ENCODE measurements around the gene PRRG3.

PRRG3 gene

DNA sequence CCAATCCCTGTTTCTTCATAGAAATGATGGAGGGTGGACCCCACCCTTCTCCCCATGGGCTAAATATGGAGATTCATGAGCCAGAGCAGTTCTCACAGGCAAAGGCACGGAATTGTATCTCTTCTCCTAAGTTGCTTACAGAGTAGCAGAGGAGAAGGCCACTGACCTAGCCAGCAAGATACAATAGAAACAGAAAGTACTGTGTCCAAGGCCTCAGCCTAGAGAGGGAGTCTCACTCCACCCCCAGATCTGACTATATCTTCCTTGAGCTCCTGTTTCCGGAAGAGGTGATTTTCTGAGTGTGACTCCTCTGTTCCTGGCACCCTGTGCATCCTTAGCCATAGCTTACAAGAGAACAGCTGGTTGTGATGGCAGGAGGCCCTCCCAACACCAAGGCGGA, 20.5 kb downstream of the PRRG3 start, which contains the start of gene FATE1:
Gene FATE1 (plus strand): TSS at position 284 of the 400 bp plus-strand sequence. CDS start 85 bp downstream, at position 369.
- H2AFZ ChIP-seq (ENCODE audit: low read depth, low read length) = no peak within 1 kb of the TSS

GRCh38 chrX:151722241-151722846, 27.1 kb downstream of the PRRG3 start:
- Histone ChIP-seq H3K4ac (ENCODE audit: low read depth in 1 of 2, low read length in 2 of 2) (no peak overlapping the region), H4K91ac (ENCODE audit: low read length) (no peak overlapping the region), H3K9me3 (ENCODE audit: control insufficient read depth, low read length) (no peaks in the 10 kb centered on the region), H3K4me1 (ENCODE audit: control insufficient read depth, insufficient read depth, low read depth, low read length) (no peaks in the 10 kb centered on the region), H3K27me3 (ENCODE audit: control insufficient read depth in 1 of 2, insufficient read depth in 1 of 2, low read length in 2 of 2) (peaks cover 0 to 54% of the 10 kb centered on the region in 2 experiments), H2BK12ac (ENCODE audit: low read length in 2 of 2) (no peak overlapping the region), H3K23ac (ENCODE audit: low read length in 2 of 2) (no peak overlapping the region), H3K36me3 (ENCODE audit: control insufficient read depth in 1 of 2, insufficient read depth in 2 of 2, low read depth in 1 of 2, low read length in 2 of 2) (no peaks in the 10 kb centered on the region), H2AK5ac (ENCODE audit: low read length, severe bottlenecking) (no peak overlapping the region), H2BK5ac (ENCODE audit: low read depth, low read length, poor library complexity, severe bottlenecking) (no peak overlapping the region), H4K8ac (ENCODE audit: low read length) (no peak overlapping the region), H2BK15ac (ENCODE audit: low read depth, poor library complexity, severe bottlenecking) (no peak overlapping the region), H3K14ac (ENCODE audit: low read length in 2 of 2) (no peak overlapping the region), H3K4me3 (ENCODE audit: insufficient read depth in 1 of 2, low read depth in 1 of 2, low read length in 2 of 2) (no peak overlapping the region), H2AFZ (ENCODE audit: low read depth, low read length) (no peak overlapping the region), H3K27ac (ENCODE audit: low read length, poor library complexity, severe bottlenecking) (no peak overlapping the region), H2BK120ac (ENCODE audit: low read depth, low read length) (no peak overlapping the region), H3K9ac (ENCODE audit: low read length) (no peak overlapping the region), H3K4me2 (ENCODE audit: low read length, poor library complexity, severe bottlenecking) (no peak overlapping the region), H3K79me1 (replicated peaks; ENCODE audit: low read length, poor library complexity, severe bottlenecking) (no peaks in the 10 kb centered on the region), H3K18ac (ENCODE audit: low read depth in 1 of 2, low read length in 2 of 2) (no peak overlapping the region)
- WGBS = 17% methylated on average over 17 of the region's 24 CpGs
- DNase-seq = no peak

More for the DNA sequence above, 20.5 kb downstream of the PRRG3 start, which contains the start of gene FATE1:
- Histone ChIP-seq H3K18ac (ENCODE audit: low read depth in 1 of 2, low read length in 2 of 2) (no peak within 1 kb of the TSS), H2BK120ac (ENCODE audit: low read depth, low read length) (no peak within 1 kb of the TSS), H2BK5ac (ENCODE audit: low read depth, low read length, poor library complexity, severe bottlenecking) (no peak within 1 kb of the TSS), H3K4me2 (ENCODE audit: low read length, poor library complexity, severe bottlenecking) (no peak within 1 kb of the TSS), H4K91ac (ENCODE audit: low read length) (no peak within 1 kb of the TSS), H3K23ac (ENCODE audit: low read length in 2 of 2) (no peak within 1 kb of the TSS), H3K9me3 (ENCODE audit: control insufficient read depth, low read length) (no peaks in the 10 kb centered on the region), H3K27me3 (ENCODE audit: control insufficient read depth in 1 of 2, insufficient read depth in 1 of 2, low read length in 2 of 2) (peaks cover 0 to 51% of the 10 kb centered on the region in 2 experiments), H3K4me1 (ENCODE audit: control insufficient read depth, insufficient read depth, low read depth, low read length) (no peaks in the 10 kb centered on the region), H3K79me1 (replicated peaks; ENCODE audit: low read length, poor library complexity, severe bottlenecking) (no peaks in the 10 kb centered on the region), H2BK12ac (ENCODE audit: low read length in 2 of 2) (no peak within 1 kb of the TSS), H3K9ac (ENCODE audit: low read length) (no peak within 1 kb of the TSS), H2BK15ac (ENCODE audit: low read depth, poor library complexity, severe bottlenecking) (no peak within 1 kb of the TSS), H3K36me3 (ENCODE audit: control insufficient read depth in 1 of 2, insufficient read depth in 2 of 2, low read depth in 1 of 2, low read length in 2 of 2) (no peaks in the 10 kb centered on the region), H3K27ac (ENCODE audit: low read length, poor library complexity, severe bottlenecking) (no peak within 1 kb of the TSS), H3K4ac (ENCODE audit: low read depth in 1 of 2, low read length in 2 of 2) (no peak within 1 kb of the TSS), H2AK5ac (ENCODE audit: low read length, severe bottlenecking) (no peak within 1 kb of the TSS), H3K4me3 (ENCODE audit: insufficient read depth in 1 of 2, low read depth in 1 of 2, low read length in 2 of 2) (no peak within 1 kb of the TSS), H4K8ac (ENCODE audit: low read length) (no peak within 1 kb of the TSS), H3K14ac (ENCODE audit: low read length in 2 of 2) (no peak within 1 kb of the TSS)
- WGBS = 45% methylated on average over 3 of the region's 3 CpGs
- DNase-seq = no peak

- no peak overlapping the region for H3K4me2 ChIP-seq (ENCODE audit: low read length, poor library complexity, severe bottlenecking)
- peaks cover 0 to 56% of the 10 kb centered on the region in 2 experiments for H3K27me3 ChIP-seq (ENCODE audit: control insufficient read depth in 1 of 2, insufficient read depth in 1 of 2, low read length in 2 of 2)
- H3K9me3 ChIP-seq (ENCODE audit: control insufficient read depth, low read length) = no peaks in the 10 kb centered on the region
- no peak overlapping the region for H4K91ac ChIP-seq (ENCODE audit: low read length)
- no peak overlapping the region for H3K27ac ChIP-seq (ENCODE audit: low read length, poor library complexity, severe bottlenecking)
- no peak overlapping the region for H3K9ac ChIP-seq (ENCODE audit: low read length)
- H2BK5ac ChIP-seq (ENCODE audit: low read depth, low read length, poor library complexity, severe bottlenecking) = no peak overlapping the region
- no peak overlapping the region for H2AK5ac ChIP-seq (ENCODE audit: low read length, severe bottlenecking)
- no peak overlapping the region for H2BK120ac ChIP-seq (ENCODE audit: low read depth, low read length)
- H2BK12ac ChIP-seq (ENCODE audit: low read length in 2 of 2) = no peak overlapping the region
- H3K4ac ChIP-seq (ENCODE audit: low read depth in 1 of 2, low read length in 2 of 2) = no peak overlapping the region
- DNase-seq = no peak
- H4K8ac ChIP-seq (ENCODE audit: low read length) = no peak overlapping the region
- H2AFZ ChIP-seq (ENCODE audit: low read depth, low read length) = no peak overlapping the region
- H3K4me1 ChIP-seq (ENCODE audit: control insufficient read depth, insufficient read depth, low read depth, low read length) = no peaks in the 10 kb centered on the region
- H3K79me1 ChIP-seq (replicated peaks; ENCODE audit: low read length, poor library complexity, severe bottlenecking) = no peaks in the 10 kb centered on the region
- H3K36me3 ChIP-seq (ENCODE audit: control insufficient read depth in 1 of 2, insufficient read depth in 2 of 2, low read depth in 1 of 2, low read length in 2 of 2) = no peaks in the 10 kb centered on the region
- H3K4me3 ChIP-seq (ENCODE audit: insufficient read depth in 1 of 2, low read depth in 1 of 2, low read length in 2 of 2) = no peak overlapping the region
- H2BK15ac ChIP-seq (ENCODE audit: low read depth, poor library complexity, severe bottlenecking) = no peak overlapping the region
- H3K23ac ChIP-seq (ENCODE audit: low read length in 2 of 2) = no peak overlapping the region
- WGBS = 80% methylated on average over 4 of the region's 7 CpGs
- no peak overlapping the region for H3K14ac ChIP-seq (ENCODE audit: low read length in 2 of 2)
- H3K18ac ChIP-seq (ENCODE audit: low read depth in 1 of 2, low read length in 2 of 2) = no peak overlapping the region
These were observed 28.0 kb downstream of the PRRG3 start for GRCh38 chrX:151723156-151723760.

GRCh38 chrX:151724563-151725337, 29.5 kb downstream of the PRRG3 start:
- H2BK120ac ChIP-seq (ENCODE audit: low read depth, low read length) = no peak overlapping the region
- no peak overlapping the region for H4K91ac ChIP-seq (ENCODE audit: low read length)
- H3K14ac ChIP-seq (ENCODE audit: low read length in 2 of 2) = no peak overlapping the region
- no peak overlapping the region for H3K4ac ChIP-seq (ENCODE audit: low read depth in 1 of 2, low read length in 2 of 2)
- no peak overlapping the region for H3K9ac ChIP-seq (ENCODE audit: low read length)
- no peak overlapping the region for H2AK5ac ChIP-seq (ENCODE audit: low read length, severe bottlenecking)
- no peak overlapping the region for H2AFZ ChIP-seq (ENCODE audit: low read depth, low read length)
- H3K9me3 ChIP-seq (ENCODE audit: control insufficient read depth, low read length) = no peaks in the 10 kb centered on the region
- no peak overlapping the region for H2BK5ac ChIP-seq (ENCODE audit: low read depth, low read length, poor library complexity, severe bottlenecking)
- H3K27ac ChIP-seq (ENCODE audit: low read length, poor library complexity, severe bottlenecking) = no peak overlapping the region
- H2BK15ac ChIP-seq (ENCODE audit: low read depth, poor library complexity, severe bottlenecking) = no peak overlapping the region
- 68% methylated on average over 5 of the region's 7 CpGs for WGBS
- peaks cover 0 to 66% of the 10 kb centered on the region in 2 experiments for H3K27me3 ChIP-seq (ENCODE audit: control insufficient read depth in 1 of 2, insufficient read depth in 1 of 2, low read length in 2 of 2)
- no peaks in the 10 kb centered on the region for H3K4me1 ChIP-seq (ENCODE audit: control insufficient read depth, insufficient read depth, low read depth, low read length)
- no peak overlapping the region for H4K8ac ChIP-seq (ENCODE audit: low read length)
- H3K18ac ChIP-seq (ENCODE audit: low read depth in 1 of 2, low read length in 2 of 2) = no peak overlapping the region
- H3K79me1 ChIP-seq (replicated peaks; ENCODE audit: low read length, poor library complexity, severe bottlenecking) = no peaks in the 10 kb centered on the region
- DNase-seq = no peak
- H2BK12ac ChIP-seq (ENCODE audit: low read length in 2 of 2) = no peak overlapping the region
- H3K36me3 ChIP-seq (ENCODE audit: control insufficient read depth in 1 of 2, insufficient read depth in 2 of 2, low read depth in 1 of 2, low read length in 2 of 2) = no peaks in the 10 kb centered on the region
- H3K4me2 ChIP-seq (ENCODE audit: low read length, poor library complexity, severe bottlenecking) = no peak overlapping the region
- no peak overlapping the region for H3K4me3 ChIP-seq (ENCODE audit: insufficient read depth in 1 of 2, low read depth in 1 of 2, low read length in 2 of 2)
- no peak overlapping the region for H3K23ac ChIP-seq (ENCODE audit: low read length in 2 of 2)
